T-helper 2 cell treated with Interferon-gamma antibody and Interleukin-4, amounts not matched to agents 5 μg/mL and 100 μg/mL, for 36 hours (primary cell): Measurements from ENCODE around the gene SMARCD1.

Source experiments
- DNase-seq: peaks from one replicate; pipeline ENCODE4 v3.0.0; 2021; ENCODE audit warnings: low spot score
- H3K27ac Mint-ChIP-seq: one replicate; pipeline ENCODE4 v1.8.0; 2021; ENCODE audit warnings: mild to moderate bottlenecking, mixed read lengths
- H3K27me3 Mint-ChIP-seq: one replicate; pipeline ENCODE4 v1.8.0; 2021; ENCODE audit warnings: low read depth, mixed read lengths
- H3K36me3 Mint-ChIP-seq: one replicate; pipeline ENCODE4 v1.8.0; 2021; ENCODE audit warnings: low read depth, mixed read lengths
- H3K4me1 Mint-ChIP-seq: one replicate; pipeline ENCODE4 v1.8.0; 2021; ENCODE audit warnings: low read depth, mixed read lengths
- H3K4me3 Mint-ChIP-seq: one replicate; pipeline ENCODE4 v1.8.0; 2022; ENCODE audit warnings: mild to moderate bottlenecking, moderate library complexity, mixed read lengths
- H3K9me3 Mint-ChIP-seq: one replicate; pipeline ENCODE4 v1.8.0; 2021; ENCODE audit warnings: mixed read lengths

The SMARCD1 gene

DNA sequence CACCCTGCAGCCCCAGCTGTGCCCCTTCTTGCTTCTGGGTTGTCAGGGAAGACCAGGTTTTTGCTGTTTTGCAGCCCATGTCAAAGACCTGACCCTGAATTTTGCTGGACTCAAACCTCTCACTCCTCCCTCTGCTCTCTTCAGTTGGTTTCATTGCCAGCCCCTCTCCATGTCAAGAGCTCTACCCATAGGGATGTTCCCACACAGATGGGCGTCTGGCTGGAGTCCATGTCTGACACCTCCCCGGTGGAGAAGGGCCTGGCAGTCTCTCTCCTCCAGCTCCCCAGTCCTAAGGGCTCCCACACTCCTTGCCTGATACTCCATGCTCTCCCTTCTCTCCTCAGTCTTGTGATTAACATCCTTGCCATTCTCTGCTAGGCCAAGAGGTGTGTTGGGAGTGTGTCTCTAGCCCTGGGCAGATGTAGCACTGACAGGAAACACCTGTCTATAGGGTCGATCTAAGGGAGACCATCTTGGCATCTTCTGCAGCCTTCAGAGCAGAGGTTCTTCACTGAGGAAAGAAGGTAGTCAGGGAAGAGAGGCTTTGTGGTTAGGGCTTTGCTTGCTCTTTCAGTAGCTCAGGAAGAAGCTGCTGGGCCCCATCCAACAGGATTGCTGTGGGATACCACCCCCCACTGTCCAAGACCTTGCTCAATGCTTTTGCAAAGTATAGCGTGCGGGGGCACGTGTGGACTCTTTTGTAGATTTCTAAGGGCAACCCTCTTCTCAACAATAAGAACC, 23.0 kb upstream of the SMARCD1 start:
- Mint-ChIP-seq H3K36me3 (no peaks in the 10 kb centered on the region), H3K4me3 (no peak overlapping the region), H3K27ac (no peak overlapping the region), H3K4me1 (peaks cover 23% of the 10 kb centered on the region), H3K9me3 (no peaks in the 10 kb centered on the region), H3K27me3 (peaks cover 3% of the 10 kb centered on the region)
- no peak for DNase-seq

DNA sequence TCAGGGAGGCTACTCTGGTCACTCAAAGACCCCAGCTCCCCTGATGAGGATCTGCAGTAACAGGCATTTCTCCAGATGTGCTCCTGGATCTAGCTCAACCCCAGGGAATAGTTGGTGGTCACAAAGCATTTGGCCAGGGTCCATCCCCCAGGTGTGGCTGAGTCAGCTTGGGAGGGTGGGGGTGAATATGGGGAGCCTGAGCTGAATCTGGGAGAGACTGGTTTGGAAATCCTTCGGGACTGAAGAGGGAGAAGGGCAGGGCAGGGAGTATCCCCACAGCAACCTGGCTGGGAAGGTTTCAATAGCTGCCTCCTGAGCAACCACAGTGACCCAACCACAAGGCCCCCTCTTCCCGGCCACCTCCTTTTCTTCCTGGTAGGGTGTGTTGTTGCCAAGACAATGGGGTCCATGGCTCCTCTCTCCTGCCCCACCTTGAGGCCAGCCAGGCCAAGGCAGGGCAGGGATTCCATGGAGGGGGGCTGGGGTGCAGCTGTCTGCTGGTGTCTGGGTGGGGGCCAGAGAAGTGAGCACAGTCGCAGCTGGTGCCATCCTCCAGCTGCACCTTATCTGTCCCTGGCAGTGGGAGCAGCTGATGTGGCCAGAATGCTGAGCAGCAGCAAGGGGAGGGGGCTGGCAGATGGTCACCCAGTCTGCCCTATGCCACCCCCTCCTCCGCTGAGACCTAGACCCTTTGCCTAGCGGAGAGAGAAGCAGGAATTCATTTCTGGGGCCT, 22.2 kb upstream of the SMARCD1 start:
- Mint-ChIP-seq H3K27me3 (peaks cover 2% of the 10 kb centered on the region), H3K4me3 (no peak overlapping the region), H3K36me3 (no peaks in the 10 kb centered on the region), H3K9me3 (no peaks in the 10 kb centered on the region), H3K4me1 (peaks cover 23% of the 10 kb centered on the region), H3K27ac (no peak overlapping the region)
- DNase-seq = no peak

DNA sequence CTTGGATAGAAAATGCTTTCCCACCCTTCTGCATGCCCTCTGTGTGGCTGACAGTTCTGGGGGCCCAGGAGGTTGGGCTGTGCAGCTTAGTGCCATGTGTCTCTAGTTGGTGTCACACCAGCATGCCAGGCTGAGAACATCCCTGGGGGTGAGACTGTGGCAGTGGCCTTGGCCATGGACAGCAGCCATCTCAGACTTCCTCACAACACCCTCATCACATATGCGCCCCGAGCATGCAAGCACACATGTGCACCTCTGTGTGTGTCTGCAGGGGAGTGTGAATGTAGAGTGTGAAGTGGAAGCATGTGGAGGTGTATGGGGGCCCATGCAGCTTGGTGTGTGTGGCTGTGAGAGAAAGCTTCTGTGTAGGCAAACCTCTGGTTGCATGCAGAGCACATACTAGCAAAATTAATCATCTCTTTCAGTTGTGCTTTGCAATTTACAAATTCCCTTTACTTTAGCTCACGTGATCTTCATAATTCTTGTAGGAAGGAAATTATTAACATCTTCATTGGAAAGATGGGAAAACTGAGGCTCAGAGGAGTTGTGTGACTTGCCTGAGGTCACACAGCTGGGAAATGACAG, 19.3 kb upstream of the SMARCD1 start:
- Mint-ChIP-seq H3K27me3 (no peaks in the 10 kb centered on the region), H3K4me3 (no peak overlapping the region), H3K4me1 (peaks cover 15% of the 10 kb centered on the region), H3K36me3 (no peaks in the 10 kb centered on the region), H3K9me3 (no peaks in the 10 kb centered on the region), H3K27ac (no peak overlapping the region)
- no peak for DNase-seq

DNA sequence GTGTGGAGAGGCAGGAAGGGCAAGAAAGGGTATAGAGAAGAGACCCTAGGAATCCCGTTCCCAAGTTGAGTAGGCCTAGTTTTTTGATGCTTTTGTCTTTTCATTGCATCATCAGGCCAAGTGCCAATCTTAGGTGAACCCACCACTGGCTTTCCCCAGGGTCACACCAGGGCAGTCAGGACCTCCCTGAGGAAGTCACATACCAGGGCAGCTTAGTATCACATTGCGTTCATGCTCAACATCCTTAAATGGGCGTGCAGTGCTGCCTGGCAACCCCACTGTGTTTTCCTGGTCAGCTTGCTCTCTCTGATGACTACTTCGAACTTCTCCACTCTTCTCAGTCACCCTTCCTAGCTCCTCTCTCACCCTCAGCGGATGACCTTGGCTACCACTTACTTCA, 18.7 kb upstream of the SMARCD1 start:
- peaks cover 12% of the 10 kb centered on the region for H3K4me1 Mint-ChIP-seq
- no peak overlapping the region for H3K27ac Mint-ChIP-seq
- DNase-seq = no peak
- no peaks in the 10 kb centered on the region for H3K36me3 Mint-ChIP-seq
- no peaks in the 10 kb centered on the region for H3K27me3 Mint-ChIP-seq
- H3K9me3 Mint-ChIP-seq = no peaks in the 10 kb centered on the region
- H3K4me3 Mint-ChIP-seq = no peak overlapping the region

DNA sequence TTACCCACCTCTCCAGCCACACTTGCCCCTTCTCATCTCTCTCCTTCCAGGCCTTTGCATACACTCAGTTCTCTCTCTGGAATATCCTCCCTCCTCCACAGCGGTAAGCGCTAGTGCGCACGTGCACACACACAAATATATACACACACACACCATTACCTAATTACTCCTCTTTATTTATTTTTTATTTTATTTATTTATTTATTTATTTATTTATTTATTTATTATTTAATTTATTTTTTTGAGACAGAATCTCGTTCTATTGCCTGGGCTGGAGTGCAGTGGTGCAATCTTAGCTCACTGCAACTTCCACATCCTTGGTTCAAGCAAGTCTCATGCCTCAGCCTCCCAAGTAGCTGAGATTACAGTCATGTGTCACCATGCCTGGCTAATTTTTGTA, 16.1 kb upstream of the SMARCD1 start:
- DNase-seq = no peak
- no peak overlapping the region for H3K4me3 Mint-ChIP-seq
- peaks cover 9% of the 10 kb centered on the region for H3K4me1 Mint-ChIP-seq
- H3K9me3 Mint-ChIP-seq = no peaks in the 10 kb centered on the region
- H3K36me3 Mint-ChIP-seq = no peaks in the 10 kb centered on the region
- H3K27ac Mint-ChIP-seq = no peak overlapping the region
- H3K27me3 Mint-ChIP-seq = peaks cover 4% of the 10 kb centered on the region

DNA sequence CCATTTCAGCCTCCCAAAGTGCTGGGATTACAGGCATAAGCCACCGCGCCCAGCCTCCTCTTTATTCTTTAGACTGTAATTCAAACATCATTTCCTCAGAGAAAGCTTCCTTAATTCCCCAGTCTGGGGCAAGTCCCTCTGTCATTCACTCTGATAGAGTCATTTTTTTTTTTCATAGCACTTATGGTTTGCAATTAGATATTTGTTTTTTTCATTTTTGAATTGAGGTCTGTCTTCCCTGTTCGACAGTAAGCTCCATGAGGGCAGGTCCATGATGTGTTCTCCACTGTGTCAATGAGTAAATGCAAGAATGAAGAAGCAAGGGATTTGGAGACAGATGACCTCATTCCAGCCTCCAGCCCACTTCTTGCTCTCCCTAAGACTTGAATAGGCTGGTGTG, 15.6 kb upstream of the SMARCD1 start:
- Mint-ChIP-seq H3K36me3 (no peaks in the 10 kb centered on the region), H3K27me3 (peaks cover 4% of the 10 kb centered on the region), H3K4me1 (peaks cover 9% of the 10 kb centered on the region), H3K4me3 (no peak overlapping the region), H3K9me3 (no peaks in the 10 kb centered on the region), H3K27ac (no peak overlapping the region)
- DNase-seq = no peak

DNA sequence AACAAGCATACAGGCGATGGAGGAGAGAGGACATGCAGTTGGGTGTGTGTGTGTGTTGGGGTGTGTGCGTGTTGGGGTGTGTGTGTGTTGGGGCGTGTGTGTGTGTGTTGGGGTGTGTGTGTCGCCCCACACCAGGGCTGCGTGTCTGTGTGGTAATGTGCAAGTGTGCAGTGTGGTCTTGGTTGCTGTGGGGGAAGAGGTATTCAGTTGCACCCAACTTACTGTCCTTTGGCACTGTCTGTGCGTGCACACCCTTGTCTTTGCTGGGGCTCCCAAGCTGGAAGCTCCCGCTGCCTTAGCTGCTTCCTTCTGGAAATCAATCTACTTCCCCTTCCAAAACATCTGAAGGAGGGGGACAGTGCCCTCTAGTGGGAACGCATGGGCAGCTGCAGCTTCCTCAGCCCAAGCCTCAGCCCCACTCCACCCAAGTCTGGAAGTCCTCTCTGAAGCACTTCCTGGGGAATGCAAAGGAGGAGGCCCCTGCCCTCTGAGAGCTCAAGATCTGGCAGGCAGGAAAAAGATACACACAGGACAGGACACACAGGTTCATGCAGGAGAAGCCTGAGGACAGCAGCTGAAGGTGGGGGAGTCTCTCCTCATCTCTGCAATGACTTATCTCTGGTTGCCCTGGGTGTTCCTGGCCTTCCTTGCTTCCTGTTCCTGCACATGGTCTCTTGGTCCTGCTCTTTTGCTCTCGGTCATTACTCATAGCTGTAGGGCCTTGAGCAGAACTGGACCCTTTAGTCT, 14.7 kb upstream of the SMARCD1 start:
- peaks cover 4% of the 10 kb centered on the region for H3K27me3 Mint-ChIP-seq
- H3K4me3 Mint-ChIP-seq = no peak overlapping the region

DNA sequence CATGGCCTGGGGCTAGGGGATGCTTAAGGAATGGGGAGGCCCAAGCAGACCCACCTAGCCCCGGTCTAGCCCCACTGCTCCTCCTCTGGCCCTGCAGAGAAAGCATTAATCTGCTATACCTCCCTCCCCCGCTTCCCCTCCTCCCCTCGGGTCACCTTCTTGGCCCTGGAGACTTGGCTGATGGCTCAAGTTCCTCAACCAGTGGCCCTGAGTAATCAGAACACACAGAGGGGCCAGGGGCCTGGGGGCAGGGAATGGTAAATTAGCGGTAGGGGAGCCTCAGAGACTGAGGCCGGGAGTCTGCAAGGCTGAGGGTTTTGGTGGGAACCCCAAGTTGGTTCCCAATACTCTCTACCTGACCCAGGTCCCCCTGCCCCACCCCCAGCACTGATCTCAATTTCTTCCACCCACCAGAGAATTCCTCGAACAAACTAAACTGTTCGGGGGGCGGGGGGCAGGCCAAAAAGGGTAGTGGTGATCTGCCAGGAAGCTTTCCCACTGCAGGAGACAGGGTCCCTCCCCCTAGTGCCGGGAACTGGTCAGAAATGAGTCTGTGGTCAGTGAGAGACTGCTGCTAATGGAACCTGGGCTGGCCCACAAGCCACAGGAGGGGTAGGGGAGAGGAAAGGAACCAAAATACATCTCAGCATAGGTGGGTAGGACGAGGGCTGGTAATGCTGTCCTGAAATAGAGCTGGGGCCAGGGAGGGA, 12.8 kb upstream of the SMARCD1 start:
- peaks cover 4% of the 10 kb centered on the region for H3K27me3 Mint-ChIP-seq
- no peak for DNase-seq

More for the DNA sequence above, 14.7 kb upstream of the SMARCD1 start:
- H3K4me1 Mint-ChIP-seq = peaks cover 11% of the 10 kb centered on the region
- H3K9me3 Mint-ChIP-seq = no peaks in the 10 kb centered on the region
- H3K36me3 Mint-ChIP-seq = no peaks in the 10 kb centered on the region
- H3K27ac Mint-ChIP-seq = no peak overlapping the region
- peak; percentile 53 for DNase-seq

DNA sequence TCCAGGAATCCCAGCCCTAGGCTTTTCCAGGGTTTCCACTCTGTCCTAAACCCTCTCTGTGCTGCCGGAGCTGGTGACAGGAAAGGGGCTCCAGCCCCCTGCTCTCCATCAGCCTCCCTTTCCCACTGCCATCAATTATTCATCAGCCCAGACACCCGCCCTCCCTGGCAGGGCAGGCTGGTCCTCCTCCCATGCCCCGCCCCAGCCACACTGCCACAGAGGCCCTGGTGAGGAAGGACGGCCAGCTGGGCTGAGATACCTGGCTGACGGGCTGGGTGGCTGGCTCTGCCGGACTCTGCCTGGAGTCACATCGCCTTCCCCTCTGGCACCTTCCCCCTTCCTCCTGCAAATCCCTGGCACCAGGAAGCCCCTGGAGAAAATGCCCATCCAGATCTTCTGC, 11.9 kb upstream of the SMARCD1 start:
- peaks cover 4% of the 10 kb centered on the region for H3K27me3 Mint-ChIP-seq
- H3K9me3 Mint-ChIP-seq = no peaks in the 10 kb centered on the region
- no peak overlapping the region for H3K4me3 Mint-ChIP-seq
- no peak for DNase-seq
- no peaks in the 10 kb centered on the region for H3K36me3 Mint-ChIP-seq
- peaks cover 13% of the 10 kb centered on the region for H3K4me1 Mint-ChIP-seq
- no peak overlapping the region for H3K27ac Mint-ChIP-seq

More for the DNA sequence above, 12.8 kb upstream of the SMARCD1 start:
- H3K4me3 Mint-ChIP-seq = no peak overlapping the region
- H3K36me3 Mint-ChIP-seq = no peaks in the 10 kb centered on the region
- H3K27ac Mint-ChIP-seq = no peak overlapping the region
- no peaks in the 10 kb centered on the region for H3K9me3 Mint-ChIP-seq
- H3K4me1 Mint-ChIP-seq = peaks cover 13% of the 10 kb centered on the region

DNA sequence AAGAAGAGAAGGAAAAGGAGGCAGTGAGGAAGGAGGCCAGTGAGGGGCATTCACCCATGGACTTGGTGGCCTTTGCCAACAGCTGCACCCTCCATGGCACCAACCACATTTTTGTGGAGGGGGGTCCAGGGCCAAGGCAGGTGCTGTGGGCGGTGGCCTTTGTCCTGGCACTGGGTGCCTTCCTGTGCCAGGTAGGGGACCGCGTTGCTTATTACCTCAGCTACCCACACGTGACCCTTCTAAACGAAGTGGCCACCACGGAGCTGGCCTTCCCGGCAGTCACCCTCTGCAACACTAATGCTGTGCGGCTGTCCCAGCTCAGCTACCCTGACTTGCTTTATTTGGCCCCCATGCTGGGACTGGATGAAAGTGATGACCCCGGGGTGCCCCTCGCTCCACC, 11.4 kb upstream of the SMARCD1 start:
- Mint-ChIP-seq H3K27me3 (peaks cover 4% of the 10 kb centered on the region), H3K4me1 (peaks cover 13% of the 10 kb centered on the region), H3K36me3 (no peaks in the 10 kb centered on the region), H3K4me3 (no peak overlapping the region), H3K27ac (no peak overlapping the region), H3K9me3 (no peaks in the 10 kb centered on the region)
- DNase-seq = no peak

DNA sequence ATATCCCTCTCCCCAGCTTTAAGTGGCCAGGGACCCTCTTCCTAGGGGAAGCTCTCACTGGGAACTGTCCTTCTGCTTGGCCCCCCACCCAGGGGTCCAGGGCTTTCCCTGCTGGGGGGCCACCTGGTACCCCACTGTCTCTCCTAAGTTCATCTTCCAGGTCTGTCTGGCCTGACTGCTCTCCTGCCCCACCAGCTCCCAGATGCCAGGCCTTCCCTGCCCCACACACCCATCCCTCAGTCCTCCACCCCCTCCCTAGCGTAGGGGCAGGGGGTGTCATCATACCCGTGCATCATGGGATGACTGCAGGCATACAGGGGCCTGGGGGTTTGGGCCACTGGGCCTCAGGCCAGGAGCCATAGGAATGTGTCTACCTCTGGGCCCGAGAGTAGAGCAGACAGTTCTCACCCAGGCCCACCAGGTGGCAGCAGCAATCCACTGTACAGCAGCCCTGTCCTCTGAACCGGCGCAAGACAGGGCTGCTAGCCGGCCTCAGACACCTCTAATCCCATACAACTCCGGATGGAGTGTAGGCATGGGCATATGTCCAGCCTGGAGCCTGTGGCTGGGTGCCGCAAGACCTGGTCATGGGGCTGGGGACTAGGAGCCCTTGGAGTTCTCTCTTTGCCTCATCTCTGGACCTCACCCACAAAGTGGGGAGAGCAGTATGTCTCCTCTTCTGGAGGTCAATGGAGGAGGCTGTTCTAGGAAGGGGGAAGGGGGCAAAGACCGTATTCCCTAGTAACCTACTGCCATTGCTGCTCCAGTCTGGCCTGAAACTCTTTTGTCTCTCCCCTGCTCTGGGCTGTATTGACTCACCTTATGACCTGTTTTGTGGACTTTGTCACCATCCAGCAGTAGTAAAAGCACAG, 10.0 kb upstream of the SMARCD1 start:
- DNase-seq = peak; percentile 72
- peaks cover 4% of the 10 kb centered on the region for H3K27me3 Mint-ChIP-seq
- peaks cover 11% of the 10 kb centered on the region for H3K4me1 Mint-ChIP-seq
- peak overlapping the region; percentile 15 for H3K27ac Mint-ChIP-seq
- H3K36me3 Mint-ChIP-seq = no peaks in the 10 kb centered on the region
- H3K9me3 Mint-ChIP-seq = no peaks in the 10 kb centered on the region
- H3K4me3 Mint-ChIP-seq = no peak overlapping the region

DNA sequence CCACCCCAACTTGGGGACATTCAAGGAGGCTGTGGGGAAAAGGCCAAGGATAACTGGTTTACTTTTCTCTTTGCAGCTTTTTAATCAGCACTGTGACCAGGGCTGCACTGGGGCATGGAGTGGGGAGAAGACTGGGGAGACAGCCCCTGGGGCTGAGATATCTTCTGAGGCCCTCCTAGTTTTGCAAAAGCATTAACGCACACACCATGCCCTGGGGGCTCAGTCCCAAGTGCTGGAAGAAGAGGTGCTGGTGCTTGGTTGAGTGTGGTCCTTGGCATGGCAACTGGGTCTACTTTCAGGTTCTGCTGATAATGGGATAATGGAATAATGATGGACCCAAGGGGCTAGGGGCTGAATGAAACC, 9.4 kb upstream of the SMARCD1 start:
- Mint-ChIP-seq H3K27me3 (peaks cover 4% of the 10 kb centered on the region), H3K27ac (no peak overlapping the region), H3K4me3 (no peak overlapping the region), H3K9me3 (no peaks in the 10 kb centered on the region), H3K4me1 (peaks cover 5% of the 10 kb centered on the region), H3K36me3 (no peaks in the 10 kb centered on the region)
- no peak for DNase-seq

DNA sequence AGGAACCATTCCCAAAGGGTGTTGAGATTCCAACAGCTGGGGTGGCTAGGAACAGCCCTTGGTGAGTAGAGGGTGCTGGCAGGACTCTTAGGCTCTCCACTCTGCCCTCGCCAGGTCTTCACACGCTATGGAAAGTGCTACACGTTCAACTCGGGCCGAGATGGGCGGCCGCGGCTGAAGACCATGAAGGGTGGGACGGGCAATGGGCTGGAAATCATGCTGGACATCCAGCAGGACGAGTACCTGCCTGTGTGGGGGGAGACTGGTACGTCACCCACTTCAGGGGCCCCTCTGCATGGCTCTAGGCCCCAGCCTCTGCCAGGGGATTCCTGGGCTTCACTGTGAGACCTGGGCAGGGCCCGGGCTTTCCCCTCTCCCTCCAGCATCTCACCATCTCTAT, 8.0 kb upstream of the SMARCD1 start:
- DNase-seq = no peak
- H3K4me3 Mint-ChIP-seq = no peak overlapping the region
- H3K27me3 Mint-ChIP-seq = no peaks in the 10 kb centered on the region
- H3K27ac Mint-ChIP-seq = no peak overlapping the region
- H3K9me3 Mint-ChIP-seq = no peaks in the 10 kb centered on the region
- H3K36me3 Mint-ChIP-seq = no peaks in the 10 kb centered on the region
- peaks cover 4% of the 10 kb centered on the region for H3K4me1 Mint-ChIP-seq
